GM12873 (cell line): Measurements from ENCODE around the gene PIRT.

Experiments
- CTCF ChIP-seq: IDR thresholded peaks from 2 replicates; pipeline ENCODE4 v1.5.1; 2012; ENCODE audit warnings: low read depth, mild to moderate bottlenecking, moderate library complexity, low read length, control low read depth; ENCODE audit not compliant: insufficient read depth; ENCODE audit errors: missing control alignments

Gene PIRT

DNA sequence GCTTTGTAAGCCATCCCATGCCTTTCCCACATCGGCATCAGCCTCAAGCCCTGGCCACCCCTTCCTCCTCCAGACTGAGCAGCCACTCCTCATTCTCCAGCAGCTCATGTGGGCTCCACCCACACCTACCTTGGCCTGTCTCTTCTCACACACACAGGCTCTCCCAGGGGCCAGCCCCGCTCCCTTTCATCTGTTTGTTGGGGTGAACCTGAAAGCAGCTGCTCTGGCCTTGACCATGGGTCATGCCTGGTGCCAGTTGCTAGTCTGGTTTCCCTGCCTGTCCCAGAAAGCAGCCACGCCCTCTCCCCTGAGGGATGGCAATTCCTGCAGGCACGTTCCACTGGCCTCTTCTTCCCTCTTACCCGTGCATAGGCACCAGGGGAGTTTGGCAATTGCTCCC is 22.6 kb downstream of the PIRT start:
- TF ChIP-seq CTCF: no peak

- no peak for TF ChIP-seq CTCF
Observed at GRCh38 chr17:10814075-10814474, 23.8 kb downstream of the PIRT start.

DNA sequence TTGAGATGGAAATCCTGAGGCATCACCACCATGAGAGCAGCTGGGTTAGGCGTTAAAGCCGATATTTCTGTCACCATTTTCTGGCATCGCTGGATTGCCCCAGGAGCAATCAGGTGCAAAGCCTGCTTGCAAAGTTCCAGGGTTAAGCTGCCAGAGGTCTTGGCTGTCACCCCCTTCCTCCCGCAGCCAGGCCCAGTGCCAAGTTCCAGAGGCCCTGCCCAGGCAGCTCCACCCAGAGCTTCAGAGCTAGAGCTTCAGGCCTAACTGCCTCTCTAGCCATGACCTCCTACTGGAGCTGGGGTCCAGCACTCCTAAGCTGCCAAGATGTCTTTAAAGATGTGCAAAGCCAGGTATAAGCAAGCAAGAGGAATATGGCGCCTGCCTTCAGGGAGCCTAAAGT is 25.2 kb downstream of the PIRT start:
- no peak for TF ChIP-seq CTCF

GRCh38 chr17:10809605-10810004 is 28.3 kb downstream of the PIRT start:
- no peak for TF ChIP-seq CTCF

DNA sequence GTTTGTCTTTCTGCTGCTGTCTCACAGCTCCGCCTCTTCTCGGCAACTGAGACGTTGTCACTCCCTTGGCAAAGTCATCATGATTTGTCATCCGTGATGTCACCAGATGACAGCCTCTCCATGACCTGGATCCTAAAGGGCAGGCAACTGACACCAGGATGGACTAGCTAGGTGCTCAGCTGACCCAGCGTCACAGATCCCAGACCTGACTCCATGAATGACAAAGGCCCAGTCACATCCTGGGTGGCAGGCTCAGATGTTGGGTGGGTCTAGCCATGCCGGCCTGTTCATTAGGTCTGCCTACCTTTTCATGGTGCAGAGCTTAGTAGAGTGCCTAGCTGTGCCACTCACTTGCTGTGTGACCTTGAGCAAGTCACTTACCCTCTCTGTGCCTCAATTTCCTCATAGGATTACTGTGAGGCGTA is 30.2 kb downstream of the PIRT start:
- no peak for TF ChIP-seq CTCF

- TF ChIP-seq CTCF: no peak
Observed at GRCh38 chr17:10806545-10807262, 31.2 kb downstream of the PIRT start.

GRCh38 chr17:10805911-10806310 is 32.0 kb downstream of the PIRT start:
- TF ChIP-seq CTCF: no peak
